ENCODE measurements around the gene NSMCE1.

GRCh38 chr16:27219161-27219560, 49.4 kb downstream of the NSMCE1 start:
- TF ChIP-seq, protein P1, sequence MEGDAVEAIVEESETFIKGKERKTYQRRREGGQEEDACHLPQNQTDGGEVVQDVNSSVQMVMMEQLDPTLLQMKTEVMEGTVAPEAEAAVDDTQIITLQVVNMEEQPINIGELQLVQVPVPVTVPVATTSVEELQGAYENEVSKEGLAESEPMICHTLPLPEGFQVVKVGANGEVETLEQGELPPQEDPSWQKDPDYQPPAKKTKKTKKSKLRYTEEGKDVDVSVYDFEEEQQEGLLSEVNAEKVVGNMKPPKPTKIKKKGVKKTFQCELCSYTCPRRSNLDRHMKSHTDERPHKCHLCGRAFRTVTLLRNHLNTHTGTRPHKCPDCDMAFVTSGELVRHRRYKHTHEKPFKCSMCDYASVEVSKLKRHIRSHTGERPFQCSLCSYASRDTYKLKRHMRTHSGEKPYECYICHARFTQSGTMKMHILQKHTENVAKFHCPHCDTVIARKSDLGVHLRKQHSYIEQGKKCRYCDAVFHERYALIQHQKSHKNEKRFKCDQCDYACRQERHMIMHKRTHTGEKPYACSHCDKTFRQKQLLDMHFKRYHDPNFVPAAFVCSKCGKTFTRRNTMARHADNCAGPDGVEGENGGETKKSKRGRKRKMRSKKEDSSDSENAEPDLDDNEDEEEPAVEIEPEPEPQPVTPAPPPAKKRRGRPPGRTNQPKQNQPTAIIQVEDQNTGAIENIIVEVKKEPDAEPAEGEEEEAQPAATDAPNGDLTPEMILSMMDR (IDR thresholded peaks at IDR 0.05; ENCODE audit: low read depth, low read length), result no peak
- no peak for TF ChIP-seq EZH2phosphoT487 (IDR thresholded peaks at IDR 0.05; ENCODE audit: low read depth)
